ENCODE results near the gene CIB4. TPM values are rescaled to one million over a fixed set of nuclear protein-coding genes. Genes with fewer than 3 reads are reported as not detected.

Gene CIB4
- total and polyA plus RNA-seq, 2 of the 13 experiments (the other 11 are each of a cell fraction or from before 2014, with no cell fraction given), result not detected

GRCh38 chr2:26630669-26631360, 10.4 kb downstream of the CIB4 start (continued):
- TF ChIP-seq ZEB1 (IDR thresholded peaks at IDR 0.05; ENCODE audit: insufficient replicate concordance, low read depth), result no peak
- TF ChIP-seq ZFP1 (CRISPR knock-in tag; IDR thresholded peaks at IDR 0.05), result no peak
- TF ChIP-seq MBNL3 (CRISPR knock-in tag; conservative IDR thresholded peaks at IDR 0.05), result no peak
- peak; percentile 37; the same call in 1 of the 2 replicates for TF ChIP-seq NFYB (CRISPR knock-in tag; IDR thresholded peaks at IDR 0.05)
- TF ChIP-seq CAMTA2 (CRISPR knock-in tag; IDR thresholded peaks at IDR 0.05; ENCODE audit: borderline replicate concordance), result no peak
- TF ChIP-seq NFATC3 (CRISPR knock-in tag; IDR thresholded peaks at IDR 0.05), result no peak
- TF ChIP-seq CEBPB (IDR thresholded peaks at IDR 0.05; ENCODE audit: borderline replicate concordance, low read depth, low read length), result no peak
- peak; percentile 58 for TF ChIP-seq XRCC5 (optimal IDR thresholded peaks at IDR 0.05; ENCODE audit: low read length)
- TF ChIP-seq ATM (IDR thresholded peaks at IDR 0.05; ENCODE audit: borderline replicate concordance), result no peak
- TF ChIP-seq MAF1 (CRISPR knock-in tag; IDR thresholded peaks at IDR 0.05; ENCODE audit: borderline replicate concordance), result no peak
- TF ChIP-seq ZKSCAN5 (CRISPR knock-in tag; IDR thresholded peaks at IDR 0.05), result no peak
- TF ChIP-seq CC2D1A (CRISPR knock-in tag; IDR thresholded peaks at IDR 0.05), result no peak
- no peak for TF ChIP-seq ATF4 (CRISPR knock-in tag; IDR thresholded peaks at IDR 0.05)
- no peak for TF ChIP-seq ZNF235 (CRISPR knock-in tag; IDR thresholded peaks at IDR 0.05; ENCODE audit: borderline replicate concordance)
- no peak for TF ChIP-seq FOXM1 (CRISPR knock-in tag; IDR thresholded peaks at IDR 0.05)
- no peak for TF ChIP-seq ZUFSP (CRISPR knock-in tag; IDR thresholded peaks at IDR 0.05; ENCODE audit: borderline replicate concordance)
- no peak for TF ChIP-seq KLF12 (CRISPR knock-in tag; IDR thresholded peaks at IDR 0.05; ENCODE audit: borderline replicate concordance)
- TF ChIP-seq PBX3 (CRISPR knock-in tag; IDR thresholded peaks at IDR 0.05; ENCODE audit: borderline replicate concordance), result no peak
- no peak for TF ChIP-seq ZNF850 (CRISPR knock-in tag; conservative IDR thresholded peaks at IDR 0.05)
- TF ChIP-seq DNMT3B (CRISPR knock-in tag; conservative IDR thresholded peaks at IDR 0.05), result no peak
- TF ChIP-seq ZNF34 (CRISPR knock-in tag; IDR thresholded peaks at IDR 0.05; ENCODE audit: borderline replicate concordance), result no peak
- TF ChIP-seq NR2C2 (CRISPR knock-in tag; IDR thresholded peaks at IDR 0.05; ENCODE audit: borderline replicate concordance), result no peak
- TF ChIP-seq DR1 (CRISPR knock-in tag; IDR thresholded peaks at IDR 0.05), result no peak
- 0 out of 2 replicates have a peak, but pooled peaks have one; percentile 20 for TF ChIP-seq ZNF589 (CRISPR knock-in tag; conservative IDR thresholded peaks at IDR 0.05)
- peak; percentile 47; the same call in 1 of the 2 replicates for TF ChIP-seq FOXK1 (CRISPR knock-in tag; IDR thresholded peaks at IDR 0.05; ENCODE audit: borderline replicate concordance, low read depth)
- TF ChIP-seq ZNF251 (CRISPR knock-in tag; IDR thresholded peaks at IDR 0.05), result no peak
- TF ChIP-seq HCFC1 (IDR thresholded peaks at IDR 0.05; ENCODE audit: low read depth, low read length), result no peak
- TF ChIP-seq KLF6 (CRISPR knock-in tag; IDR thresholded peaks at IDR 0.05), result no peak

Data from HepG2 (cell line).